ENCODE measurements around the gene AKAP9. TPM values are rescaled to one million over a fixed set of nuclear protein-coding genes. Genes with fewer than 3 reads are reported as not detected.

The AKAP9 gene
- total RNA-seq, 1 experiment from 2014 or later: 28.7 TPM

GRCh38 chr7:92149736-92150239 lies 209.1 kb downstream of the AKAP9 start:
- Histone ChIP-seq H3K27me3 (replicated peaks) (no peaks in the 10 kb centered on the region), H3K4me3 (no peak overlapping the region), H3K36me3 (no peaks in the 10 kb centered on the region), H3K27ac (no peak overlapping the region), H3K9me3 (replicated peaks) (no peaks in the 10 kb centered on the region), H3K4me1 (replicated peaks) (no peaks in the 10 kb centered on the region)
- DNase-seq (ENCODE audit: low read depth in 1 of 2, low spot score in 2 of 2): no peak

GRCh38 chr7:92150450-92151017 lies 209.9 kb downstream of the AKAP9 start:
- no peak for DNase-seq (ENCODE audit: low read depth in 1 of 2, low spot score in 2 of 2)
- no peaks in the 10 kb centered on the region for H3K4me1 ChIP-seq (replicated peaks)
- H3K9me3 ChIP-seq (replicated peaks): no peaks in the 10 kb centered on the region
- no peaks in the 10 kb centered on the region for H3K36me3 ChIP-seq
- no peak overlapping the region for H3K4me3 ChIP-seq
- no peak overlapping the region for H3K27ac ChIP-seq
- no peaks in the 10 kb centered on the region for H3K27me3 ChIP-seq (replicated peaks)

GRCh38 chr7:92155108-92155739 lies 214.6 kb downstream of the AKAP9 start:
- Histone ChIP-seq H3K4me3 (no peak overlapping the region), H3K27me3 (replicated peaks) (no peaks in the 10 kb centered on the region), H3K4me1 (replicated peaks) (peaks cover 11% of the 10 kb centered on the region), H3K27ac (no peak overlapping the region), H3K9me3 (replicated peaks) (no peaks in the 10 kb centered on the region), H3K36me3 (no peaks in the 10 kb centered on the region)
- no peak for DNase-seq (ENCODE audit: low read depth in 1 of 2, low spot score in 2 of 2)

- peaks cover 11% of the 10 kb centered on the region for H3K4me1 ChIP-seq (replicated peaks)
- no peak for DNase-seq (ENCODE audit: low read depth in 1 of 2, low spot score in 2 of 2)
- H3K4me3 ChIP-seq: no peak overlapping the region
- no peak overlapping the region for H3K27ac ChIP-seq
- H3K36me3 ChIP-seq: no peaks in the 10 kb centered on the region
- no peaks in the 10 kb centered on the region for H3K9me3 ChIP-seq (replicated peaks)
- no peaks in the 10 kb centered on the region for H3K27me3 ChIP-seq (replicated peaks)
Measured at GRCh38 chr7:92156990-92157389, 216.3 kb downstream of the AKAP9 start.

GRCh38 chr7:92158660-92159575 lies 218.3 kb downstream of the AKAP9 start:
- H3K27ac ChIP-seq: no peak overlapping the region
- peak in 1 of 2 experiments; percentile 43 for DNase-seq (ENCODE audit: low read depth in 1 of 2, low spot score in 2 of 2)
- peaks cover 11% of the 10 kb centered on the region for H3K4me1 ChIP-seq (replicated peaks)
- H3K9me3 ChIP-seq (replicated peaks): no peaks in the 10 kb centered on the region
- no peak overlapping the region for H3K4me3 ChIP-seq
- no peaks in the 10 kb centered on the region for H3K27me3 ChIP-seq (replicated peaks)
- no peaks in the 10 kb centered on the region for H3K36me3 ChIP-seq

Other genes with a start within 250 kb of the AKAP9 start
- gene MTERF1, start 60.2 kb upstream of the AKAP9 start, total RNA-seq (2014; rRNA removed; shearing (Covaris generic)): 9.9 and 14.7 TPM in 2 replicates
- gene CYP51A1, start 193.6 kb downstream of the AKAP9 start, total RNA-seq (2014; rRNA removed; shearing (Covaris generic)): 85.3 and 89.0 TPM in 2 replicates
- not detected in 2 replicates for gene LRRD1, start 238.3 kb downstream of the AKAP9 start, total RNA-seq (2014; rRNA removed; shearing (Covaris generic))